GM23248 (cell line): ENCODE data around the gene PTPRN2. TPM values are rescaled to one million over a fixed set of nuclear protein-coding genes. Genes with fewer than 3 reads are reported as not detected.
"Not testable (repeated sequence)": the region's sequence is repeated elsewhere in the genome, so short reads cannot be mapped to it uniquely, and the experiment has no call there.

Experiments used
- DNase-seq: peaks from one replicate; pipeline ENCODE4 v3.0.0-alpha.2; 2015
- H2AFZ ChIP-seq: fragments of 200-600 bp; sonication (generic); 2 replicates; pipeline ENCODE4 v1.6.1; 2016; ENCODE audit warnings: antibody characterized with exemption
- H3F3A ChIP-seq: fragments of 200-600 bp; sonication (generic); 2 replicates; pipeline ENCODE4 v1.6.1; 2016; ENCODE audit warnings: mild to moderate bottlenecking, antibody characterized with exemption, mixed run types; ENCODE audit not compliant: insufficient read depth
- H3K27ac ChIP-seq: fragments of 200-600 bp; sonication (generic); 2 replicates; pipeline ENCODE4 v1.5.1; 2016; ENCODE audit warnings: mild to moderate bottlenecking
- H3K27me3 ChIP-seq: fragments of 200-600 bp; sonication (generic); replicated peaks from 2 replicates; pipeline ENCODE4 v1.6.1; 2016; ENCODE audit warnings: mild to moderate bottlenecking; ENCODE audit not compliant: insufficient read depth
- H3K36me3 ChIP-seq: fragments of 200-600 bp; sonication (generic); 2 replicates; pipeline ENCODE4 v1.6.1; 2016; ENCODE audit warnings: low read depth, mild to moderate bottlenecking
- H3K4me1 ChIP-seq: fragments of 200-600 bp; sonication (generic); 2 replicates; pipeline ENCODE4 v1.6.1; 2016; ENCODE audit warnings: mild to moderate bottlenecking; ENCODE audit not compliant: insufficient read depth
- H3K4me2 ChIP-seq: fragments of 200-600 bp; sonication (generic); one replicate; pipeline ENCODE4 v1.6.1; 2016; ENCODE audit warnings: mild to moderate bottlenecking; ENCODE audit not compliant: unreplicated experiment
- H3K4me3 ChIP-seq: fragments of 200-600 bp; sonication (generic); 2 replicates; pipeline ENCODE4 v1.5.1; 2016; ENCODE audit warnings: mild to moderate bottlenecking
- H3K79me2 ChIP-seq: fragments of 200-600 bp; sonication (generic); 2 replicates; pipeline ENCODE4 v1.6.1; 2016; ENCODE audit warnings: mild to moderate bottlenecking; ENCODE audit not compliant: insufficient read depth
- H3K9ac ChIP-seq: fragments of 200-600 bp; sonication (generic); 2 replicates; pipeline ENCODE4 v1.6.1; 2016; ENCODE audit warnings: mild to moderate bottlenecking
- H3K9me2 ChIP-seq: fragments of 200-600 bp; sonication (generic); 2 replicates; pipeline ENCODE4 v1.6.1; 2016; ENCODE audit warnings: mixed run types, mild to moderate bottlenecking, moderate library complexity; ENCODE audit not compliant: insufficient read depth
- H3K9me3 ChIP-seq: fragments of 200-600 bp; sonication (generic); one replicate; pipeline ENCODE4 v1.6.1; 2017; ENCODE audit warnings: low read depth
- H4K20me1 ChIP-seq: fragments of 200-600 bp; sonication (generic); 2 replicates; pipeline ENCODE4 v1.6.0; 2016; ENCODE audit not compliant: insufficient read depth
- EZH2 ChIP-seq: fragments of 200-600 bp; sonication (generic); IDR thresholded peaks from 2 replicates; pipeline ENCODE4 v1.6.1; 2018; ENCODE audit warnings: antibody characterized with exemption, mild to moderate bottlenecking; ENCODE audit not compliant: insufficient read depth, poor library complexity, severe bottlenecking
- EZH2phosphoT487 ChIP-seq: fragments of 200-600 bp; sonication (generic); IDR thresholded peaks from 2 replicates; pipeline ENCODE4 v1.6.1; 2018; ENCODE audit warnings: antibody characterized with exemption, moderate library complexity, mild to moderate bottlenecking, low read depth; ENCODE audit not compliant: insufficient read depth
- WGBS, 2 experiments: methylation state at CpG; one replicate each; pipeline ENCODE4 v1.1.6; 2015 to 2017; ENCODE audit warnings: low lambda C conversion rate in 2 of 2, low coverage in 1 of 2; ENCODE audit errors: missing lambda C conversion rate in 2 of 2; 5-methylcytosine and 5-hydroxymethylcytosine counted together
- in situ Hi-C: fragments of 300-500 bp; cut with MboI; formaldehyde crosslinking; loops from 2 replicates; pipeline ENCODE4 v1.15.0; 2020
- polyA plus RNA-seq: library from polyadenylated mRNA; unstranded; fragments of >200 nt; fragmentation: Nextera tagmentation; extraction: Ambion mirVana; gene quantifications from 2 replicates; pipeline ENCODE4 v1.2.1, GENCODE V29; 2016
- total RNA-seq: library from RNA; depleted of rRNA; stranded (reverse); fragments of >200 nt; shearing (Covaris generic); gene quantifications from 2 replicates; pipeline ENCODE4 v1.2.3, GENCODE V29; 2014

PTPRN2 gene
- total and polyA plus RNA-seq, 2 experiments from 2014 or later, result 0.13 TPM; not detected in 1

- Histone ChIP-seq H3K9me2 (no peaks in the 10 kb centered on the region), H3K4me2 (no peak overlapping the region), H4K20me1 (no peaks in the 10 kb centered on the region), H3K27ac (no peak overlapping the region), H3K9ac (no peak overlapping the region), H3F3A (peaks cover 19% of the 10 kb centered on the region), H3K27me3 (no peaks in the 10 kb centered on the region), H3K9me3 (no peaks in the 10 kb centered on the region), H2AFZ (no peak overlapping the region), H3K36me3 (no peaks in the 10 kb centered on the region), H3K4me3 (no peak overlapping the region), H3K79me2 (no peaks in the 10 kb centered on the region), H3K4me1 (no peaks in the 10 kb centered on the region)
- WGBS, 2 experiments, result 55 to 60% methylated on average over 16 of the region's 16 CpGs
- DNase-seq, result no peak
- TF ChIP-seq EZH2phosphoT487 (no peak), EZH2 (no peak)
- in situ Hi-C loops, result no loop called here
Measured at GRCh38 chr7:157937406-157937805, 650.2 kb downstream of the PTPRN2 start.

GRCh38 chr7:157936976-157937375, 650.6 kb downstream of the PTPRN2 start:
- no peaks in the 10 kb centered on the region for H3K9me3 ChIP-seq
- H3K9me2 ChIP-seq, result no peaks in the 10 kb centered on the region
- H3F3A ChIP-seq, result peaks cover 23% of the 10 kb centered on the region
- H2AFZ ChIP-seq, result no peak overlapping the region
- no peak overlapping the region for H3K4me3 ChIP-seq
- no peak overlapping the region for H3K4me2 ChIP-seq
- no peak overlapping the region for H3K9ac ChIP-seq
- no peaks in the 10 kb centered on the region for H3K36me3 ChIP-seq
- in situ Hi-C loops, result no loop called here
- 32 to 36% methylated on average over 8 of the region's 8 CpGs for WGBS, 2 experiments
- TF ChIP-seq EZH2, result no peak
- TF ChIP-seq EZH2phosphoT487, result no peak
- no peaks in the 10 kb centered on the region for H3K27me3 ChIP-seq
- no peaks in the 10 kb centered on the region for H4K20me1 ChIP-seq
- DNase-seq, result no peak
- H3K79me2 ChIP-seq, result no peaks in the 10 kb centered on the region
- no peak overlapping the region for H3K27ac ChIP-seq
- H3K4me1 ChIP-seq, result no peaks in the 10 kb centered on the region

- H3K36me3 ChIP-seq, H3K4me3 ChIP-seq, DNase-seq, H3K9me2 ChIP-seq, in situ Hi-C loops, H3K9me3 ChIP-seq, H4K20me1 ChIP-seq, H3K27me3 ChIP-seq, H3K79me2 ChIP-seq, H3K4me1 ChIP-seq, H2AFZ ChIP-seq, H3K4me2 ChIP-seq, H3K27ac ChIP-seq, H3K9ac ChIP-seq: not testable (repeated sequence)
- 48 to 64% methylated on average over 7 to 11 of the region's 11 CpGs for WGBS, 2 experiments
- peaks cover 25% of the 10 kb centered on the region for H3F3A ChIP-seq
Measured at GRCh38 chr7:157935721-157936120, 651.9 kb downstream of the PTPRN2 start.

- DNase-seq, result peak; percentile 17
- H3K36me3 ChIP-seq, H3K27ac ChIP-seq, H3K9ac ChIP-seq, H4K20me1 ChIP-seq, H3K27me3 ChIP-seq, H3K4me1 ChIP-seq, H3K9me2 ChIP-seq, H3K9me3 ChIP-seq, H3K4me3 ChIP-seq, H3K4me2 ChIP-seq, in situ Hi-C loops, H2AFZ ChIP-seq, H3K79me2 ChIP-seq: not testable (repeated sequence)
- peaks cover 25% of the 10 kb centered on the region for H3F3A ChIP-seq
- 77 to 80% methylated on average over 6 of the region's 6 CpGs for WGBS, 2 experiments
Measured at GRCh38 chr7:157933219-157934155, 654.1 kb downstream of the PTPRN2 start.
